GM12873 (cell line): Measurements from ENCODE around the gene ENAH.

Source experiments
- TF ChIP-seq, protein P1 (sequence below): IDR thresholded peaks from 2 replicates; pipeline ENCODE4 v1.5.1; 2012; ENCODE audit warnings: low read depth, mild to moderate bottlenecking, moderate library complexity, low read length, control low read depth; ENCODE audit not compliant: insufficient read depth; ENCODE audit errors: missing control alignments

ENAH gene

DNA sequence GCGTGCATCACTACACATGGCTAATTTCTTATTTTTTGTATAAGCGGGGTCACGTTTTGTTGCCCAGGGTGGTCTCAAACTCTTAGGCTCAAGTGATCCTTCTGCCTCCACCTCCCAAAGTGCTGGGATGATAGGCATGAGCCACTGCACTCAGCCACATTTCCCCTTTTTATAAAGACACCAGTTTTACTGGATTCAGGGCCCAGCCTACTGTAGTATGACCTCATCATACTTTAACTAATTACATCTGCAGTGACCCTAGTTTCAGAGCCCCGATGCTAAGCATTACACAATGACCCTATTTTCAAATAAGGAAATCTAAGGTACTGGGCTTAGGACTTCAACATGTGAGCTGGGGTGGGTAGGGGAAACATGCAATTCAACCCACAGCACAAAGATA lies 31.8 kb upstream of the ENAH start:
- TF ChIP-seq, protein P1, sequence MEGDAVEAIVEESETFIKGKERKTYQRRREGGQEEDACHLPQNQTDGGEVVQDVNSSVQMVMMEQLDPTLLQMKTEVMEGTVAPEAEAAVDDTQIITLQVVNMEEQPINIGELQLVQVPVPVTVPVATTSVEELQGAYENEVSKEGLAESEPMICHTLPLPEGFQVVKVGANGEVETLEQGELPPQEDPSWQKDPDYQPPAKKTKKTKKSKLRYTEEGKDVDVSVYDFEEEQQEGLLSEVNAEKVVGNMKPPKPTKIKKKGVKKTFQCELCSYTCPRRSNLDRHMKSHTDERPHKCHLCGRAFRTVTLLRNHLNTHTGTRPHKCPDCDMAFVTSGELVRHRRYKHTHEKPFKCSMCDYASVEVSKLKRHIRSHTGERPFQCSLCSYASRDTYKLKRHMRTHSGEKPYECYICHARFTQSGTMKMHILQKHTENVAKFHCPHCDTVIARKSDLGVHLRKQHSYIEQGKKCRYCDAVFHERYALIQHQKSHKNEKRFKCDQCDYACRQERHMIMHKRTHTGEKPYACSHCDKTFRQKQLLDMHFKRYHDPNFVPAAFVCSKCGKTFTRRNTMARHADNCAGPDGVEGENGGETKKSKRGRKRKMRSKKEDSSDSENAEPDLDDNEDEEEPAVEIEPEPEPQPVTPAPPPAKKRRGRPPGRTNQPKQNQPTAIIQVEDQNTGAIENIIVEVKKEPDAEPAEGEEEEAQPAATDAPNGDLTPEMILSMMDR, result no peak

DNA sequence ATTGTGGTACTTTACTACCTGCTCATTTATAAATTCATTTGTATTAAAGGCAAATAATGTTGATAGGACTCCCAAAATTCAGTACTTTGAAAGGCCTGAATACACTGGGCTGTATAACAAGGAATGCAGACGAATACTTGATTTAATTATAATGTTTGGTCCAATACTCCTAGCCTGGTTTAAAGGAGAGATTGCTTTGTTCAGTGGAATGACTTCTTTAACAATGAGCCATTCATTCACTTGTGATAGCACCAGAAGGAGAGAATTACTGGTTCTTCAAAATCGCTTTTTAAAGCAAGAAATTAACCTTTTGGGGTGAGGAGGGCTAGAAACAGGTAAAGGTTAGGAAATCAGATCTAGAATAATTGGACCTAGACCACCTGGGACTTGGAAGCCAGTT lies 28.3 kb upstream of the ENAH start:
- TF ChIP-seq, protein P1, result no peak

DNA sequence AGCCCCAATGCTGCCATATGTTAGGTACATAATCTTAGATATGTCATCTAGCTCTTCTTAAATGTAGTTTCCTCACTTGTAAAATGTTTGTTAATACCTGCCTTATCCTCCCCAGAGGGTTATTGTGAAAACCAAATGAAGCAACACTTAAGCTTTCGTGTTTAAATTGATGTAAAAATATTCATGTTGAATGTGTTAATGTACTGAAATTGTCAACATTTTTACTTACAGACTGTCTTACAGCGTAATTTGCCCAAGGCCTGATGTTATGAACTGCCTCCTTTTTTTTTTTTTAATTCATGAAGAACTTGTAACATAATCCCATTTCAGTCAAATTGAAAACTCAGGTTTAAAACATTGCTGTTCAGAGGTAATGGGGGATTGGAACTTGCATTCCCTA lies 25.6 kb upstream of the ENAH start:
- TF ChIP-seq, protein P1, result no peak

DNA sequence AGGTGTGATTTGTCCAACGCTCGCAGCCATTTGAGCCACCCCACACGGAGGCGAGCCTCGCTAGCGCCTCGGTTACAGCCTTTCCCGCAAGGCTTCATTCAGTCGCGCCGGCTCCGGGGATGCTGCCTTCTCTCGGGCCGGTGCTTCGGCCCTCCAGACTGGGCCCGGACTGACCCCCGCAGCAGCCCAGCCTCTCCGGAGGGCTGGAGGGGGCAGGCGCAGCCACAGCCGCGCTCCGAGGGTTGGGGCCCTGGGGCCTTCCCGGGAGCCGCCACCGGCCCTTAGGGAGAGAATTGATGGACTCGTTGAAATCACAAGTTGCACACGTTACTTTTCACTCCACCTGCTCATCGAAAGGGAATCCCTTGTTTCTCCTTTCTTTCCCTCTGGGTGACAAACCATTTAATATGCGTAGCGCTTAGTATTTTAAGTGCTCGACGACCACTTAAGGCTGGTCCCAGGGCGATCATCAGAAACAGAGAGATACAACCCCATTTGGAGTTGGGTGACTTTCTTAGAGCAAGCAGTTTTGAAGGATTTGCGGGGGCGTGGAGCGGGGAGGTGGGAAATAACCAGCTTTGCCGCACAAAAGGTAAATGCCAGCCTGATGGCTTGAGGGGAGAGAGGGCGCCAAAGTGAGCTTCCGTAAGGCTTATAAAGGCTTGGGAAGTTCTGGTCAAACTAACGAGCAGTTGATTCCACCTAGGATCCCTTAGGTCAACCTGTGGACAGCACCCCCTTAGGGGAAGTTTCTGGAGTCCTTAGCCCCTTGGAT lies 24.6 kb upstream of the ENAH start:
- TF ChIP-seq, protein P1, result no peak

DNA sequence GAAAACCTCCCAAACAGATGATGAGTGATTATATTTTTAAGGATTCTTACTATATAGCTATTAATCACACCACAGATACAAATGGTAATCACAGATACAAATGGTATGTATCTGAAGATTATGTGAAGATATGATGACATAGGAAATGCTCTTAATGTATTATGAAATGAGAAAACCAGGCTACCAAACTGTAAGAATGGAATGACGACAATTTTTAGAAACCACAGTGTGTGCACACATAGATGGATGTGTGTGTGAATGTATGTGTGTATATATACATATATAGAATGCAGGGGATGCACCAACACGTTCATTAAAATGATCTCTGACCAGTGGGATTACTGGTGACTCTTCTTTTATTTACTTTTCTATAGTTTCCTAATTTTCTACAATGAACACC lies 21.5 kb upstream of the ENAH start:
- TF ChIP-seq, protein P1, result no peak

DNA sequence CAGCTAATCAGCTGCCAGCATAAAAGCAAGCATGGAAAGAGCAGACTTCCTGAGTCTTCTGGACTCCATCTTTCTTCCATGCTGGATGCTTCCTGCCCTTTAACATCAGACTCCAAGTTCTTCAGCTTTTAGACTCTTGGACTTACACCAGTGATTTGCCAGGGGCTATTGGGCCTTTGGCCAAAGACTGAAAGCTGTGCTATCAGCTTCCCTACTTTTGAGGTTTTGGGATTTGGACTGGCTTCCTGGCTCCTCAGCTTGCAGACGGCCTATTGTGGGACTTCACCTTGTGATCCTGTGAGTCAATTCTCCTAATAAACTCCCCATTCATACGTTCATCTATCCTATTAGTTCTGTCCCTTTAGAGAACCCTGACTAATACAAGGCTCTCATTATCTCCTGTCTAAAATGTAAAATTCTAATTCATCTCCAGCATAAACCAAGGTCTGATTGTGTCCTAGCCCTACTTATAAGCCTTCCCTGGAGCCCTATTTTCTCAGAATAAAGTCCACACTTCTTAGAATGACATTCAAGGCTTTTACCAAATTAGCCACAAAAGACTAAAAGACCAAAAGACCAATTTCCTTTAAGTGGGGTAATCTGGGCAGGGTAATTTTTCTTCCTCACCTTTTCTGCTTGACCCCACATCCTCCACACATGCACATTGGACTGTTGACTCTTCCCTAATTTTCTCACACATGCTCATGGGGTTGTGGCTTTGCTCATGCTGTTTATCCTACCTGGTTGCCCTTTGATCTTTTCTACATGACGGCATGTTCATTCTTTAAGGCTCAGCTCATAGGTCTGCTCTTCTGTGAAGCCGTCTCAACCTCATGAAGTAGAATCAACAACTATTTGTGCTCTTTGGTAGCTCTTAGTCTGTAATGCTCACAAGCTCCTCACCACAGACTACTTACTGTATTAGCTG lies 18.1 kb upstream of the ENAH start:
- TF ChIP-seq, protein P1, result no peak

DNA sequence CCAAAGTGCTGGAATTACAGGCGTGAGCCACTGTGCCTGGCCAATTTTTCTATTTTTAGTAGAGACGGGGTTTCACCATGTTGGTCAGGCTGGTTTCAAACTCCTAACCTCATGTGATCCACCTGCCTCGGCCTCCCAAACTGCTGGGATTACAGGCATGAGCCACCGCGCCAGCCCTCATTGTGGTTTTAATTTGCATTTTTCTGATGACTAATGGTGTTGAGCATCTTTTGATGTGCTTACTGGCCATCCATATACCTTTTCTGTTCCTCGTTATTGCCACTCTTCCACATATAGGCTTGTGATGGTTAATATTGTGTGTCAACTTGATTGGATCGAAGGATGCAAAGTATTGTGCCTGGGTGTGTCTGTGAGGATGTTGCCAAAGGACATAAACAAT lies 17.4 kb upstream of the ENAH start:
- TF ChIP-seq, protein P1, result no peak
